NCI-H2171 treated with DMSO at 0.1 percent for 48 hours (cell line): Measurements from ENCODE around the gene ATXN7L3.

Experiments used
- DNase-seq: peaks from one replicate; lab custom pipeline; 2025; lab: John Stamatoyannopoulos, UW

ATXN7L3 gene

DNA sequence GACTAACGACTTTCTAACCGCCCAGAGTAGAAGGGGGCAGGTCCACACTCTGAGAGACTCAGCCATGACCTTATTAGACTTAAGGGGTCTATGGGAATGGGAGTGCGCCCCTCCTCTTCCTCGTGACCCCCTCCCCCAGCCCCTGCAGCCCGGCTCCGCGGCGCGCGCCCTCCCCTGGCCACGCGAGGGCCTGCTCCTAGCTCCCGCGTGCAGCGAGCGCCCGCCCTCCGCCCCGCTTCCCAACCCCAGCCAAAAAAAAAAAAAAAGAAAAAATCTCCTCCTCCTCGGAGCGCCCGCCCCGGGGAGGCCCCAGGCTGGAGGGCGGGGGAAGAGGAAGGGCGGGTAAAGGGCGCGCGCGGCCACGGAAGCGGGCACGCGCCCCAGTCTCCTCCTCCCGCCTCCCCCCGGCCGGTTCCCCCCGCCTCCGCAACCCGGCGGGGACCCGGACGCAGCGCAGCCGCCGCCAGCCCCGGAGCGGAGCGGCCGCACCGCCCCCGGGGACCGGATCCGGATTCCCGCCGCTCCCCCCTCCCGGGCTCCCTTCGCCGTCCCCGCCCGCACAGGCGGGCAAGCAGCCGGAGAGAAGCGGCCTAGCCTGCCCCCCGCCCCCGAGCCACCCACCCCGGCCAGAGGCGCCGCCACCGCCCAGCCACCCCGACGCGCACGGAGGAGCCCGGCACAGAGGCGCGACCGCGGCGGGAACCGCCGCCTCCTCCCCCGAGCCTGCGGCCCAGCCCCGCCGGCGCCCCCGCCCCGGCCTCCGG, 18.8 kb upstream of the ATXN7L3 start:
- DNase-seq: peak; percentile 82

DNA sequence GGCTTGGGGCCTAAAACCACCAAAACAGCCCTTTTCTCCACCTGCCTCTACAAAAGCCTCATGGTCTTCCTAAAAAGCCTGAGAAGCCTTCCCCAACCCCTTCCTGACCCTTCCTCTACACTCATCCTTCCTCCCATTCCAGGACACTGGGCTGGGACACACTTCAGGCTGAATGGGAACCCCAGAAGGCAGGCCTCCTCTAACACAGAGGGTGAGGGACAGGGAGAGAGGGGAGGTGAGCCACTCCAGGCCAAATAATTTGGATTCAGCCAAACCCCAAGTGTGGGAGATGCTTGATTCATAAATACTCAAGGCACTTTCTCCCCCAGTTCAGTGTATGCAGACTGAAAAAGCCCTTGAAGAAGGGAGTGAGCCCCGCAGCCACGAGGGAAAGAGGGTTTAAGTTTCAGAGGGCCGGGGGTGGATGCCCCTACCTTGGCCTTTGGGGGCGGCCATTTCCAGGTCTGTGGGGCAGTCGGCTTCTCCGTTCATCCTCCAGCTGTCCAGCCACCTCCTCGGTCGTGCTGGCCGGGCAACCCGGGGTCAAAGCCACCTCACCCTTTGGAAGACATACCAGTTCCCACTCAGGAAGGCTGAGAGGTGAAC, 18.2 kb upstream of the ATXN7L3 start:
- no peak for DNase-seq

DNA sequence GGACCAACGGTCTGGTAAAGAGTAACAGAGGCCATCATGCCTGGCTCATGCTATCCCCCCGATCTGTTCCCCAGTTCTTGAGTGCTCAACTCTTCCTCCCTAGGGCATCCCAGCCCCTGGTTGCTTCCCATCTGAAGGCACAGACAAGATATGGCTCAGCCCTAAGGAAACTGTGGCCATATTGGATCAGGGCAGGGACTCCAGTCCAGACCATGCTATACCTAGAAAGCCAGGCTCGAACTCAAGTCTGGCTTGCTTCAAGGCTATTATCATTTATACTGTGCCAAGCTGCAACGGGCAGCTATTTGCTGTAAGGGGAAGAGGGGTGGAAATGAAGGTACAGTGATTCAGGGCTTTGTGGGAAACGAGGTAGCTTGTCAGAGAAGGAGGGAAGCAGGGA, 17.0 kb upstream of the ATXN7L3 start:
- DNase-seq: no peak

DNA sequence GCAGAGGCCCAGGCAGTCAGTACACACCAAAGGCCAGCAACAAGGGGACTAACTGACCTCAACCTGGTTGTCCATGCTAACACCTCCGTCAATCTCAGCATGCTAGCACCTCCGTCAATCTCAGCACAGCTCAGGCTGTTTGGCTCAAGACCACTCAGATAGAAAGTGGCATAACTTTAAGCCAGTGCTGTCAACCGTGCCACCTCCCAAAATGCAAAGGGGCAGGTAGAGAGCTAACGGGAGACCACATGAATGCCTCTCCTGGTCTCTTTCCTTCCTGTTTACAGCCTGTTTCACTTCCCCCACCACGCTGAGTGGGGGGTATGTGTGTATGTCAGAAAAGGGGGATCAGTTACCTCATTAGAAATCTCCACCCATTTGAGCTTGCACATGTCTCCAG, 16.5 kb upstream of the ATXN7L3 start:
- DNase-seq: no peak

DNA sequence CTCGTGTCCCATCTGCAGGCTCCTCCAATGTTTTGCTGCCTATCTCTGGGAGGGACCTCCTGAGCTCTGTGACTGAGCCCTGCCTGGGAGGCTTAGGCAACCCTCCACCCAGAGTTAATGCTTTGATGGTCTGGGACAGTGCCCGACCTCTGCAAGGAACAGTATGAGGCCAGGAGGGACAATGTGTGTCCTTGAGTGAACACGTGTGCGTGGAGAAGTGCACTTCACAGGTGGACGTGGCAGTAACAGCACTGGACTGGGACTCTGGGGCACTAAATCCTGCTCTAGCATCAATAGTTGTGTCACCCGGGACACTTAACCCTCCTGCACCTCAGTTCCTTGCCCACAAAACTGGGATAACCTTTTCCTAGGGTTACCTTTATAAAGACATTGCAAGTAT, 15.2 kb upstream of the ATXN7L3 start:
- DNase-seq: no peak

DNA sequence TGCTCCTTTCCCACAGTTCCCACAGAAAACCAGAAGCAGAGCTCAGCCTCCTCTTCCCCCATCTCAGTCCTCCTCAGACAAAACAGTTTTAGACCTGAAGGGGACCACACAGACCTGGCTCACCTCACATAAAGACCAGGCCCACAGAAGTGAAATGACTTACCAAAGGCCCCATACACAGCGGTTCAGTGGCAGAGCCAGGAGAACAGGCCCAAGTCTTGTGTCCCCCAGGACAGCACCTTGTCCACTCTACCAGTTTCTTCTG, 14.5 kb upstream of the ATXN7L3 start:
- DNase-seq: no peak

DNA sequence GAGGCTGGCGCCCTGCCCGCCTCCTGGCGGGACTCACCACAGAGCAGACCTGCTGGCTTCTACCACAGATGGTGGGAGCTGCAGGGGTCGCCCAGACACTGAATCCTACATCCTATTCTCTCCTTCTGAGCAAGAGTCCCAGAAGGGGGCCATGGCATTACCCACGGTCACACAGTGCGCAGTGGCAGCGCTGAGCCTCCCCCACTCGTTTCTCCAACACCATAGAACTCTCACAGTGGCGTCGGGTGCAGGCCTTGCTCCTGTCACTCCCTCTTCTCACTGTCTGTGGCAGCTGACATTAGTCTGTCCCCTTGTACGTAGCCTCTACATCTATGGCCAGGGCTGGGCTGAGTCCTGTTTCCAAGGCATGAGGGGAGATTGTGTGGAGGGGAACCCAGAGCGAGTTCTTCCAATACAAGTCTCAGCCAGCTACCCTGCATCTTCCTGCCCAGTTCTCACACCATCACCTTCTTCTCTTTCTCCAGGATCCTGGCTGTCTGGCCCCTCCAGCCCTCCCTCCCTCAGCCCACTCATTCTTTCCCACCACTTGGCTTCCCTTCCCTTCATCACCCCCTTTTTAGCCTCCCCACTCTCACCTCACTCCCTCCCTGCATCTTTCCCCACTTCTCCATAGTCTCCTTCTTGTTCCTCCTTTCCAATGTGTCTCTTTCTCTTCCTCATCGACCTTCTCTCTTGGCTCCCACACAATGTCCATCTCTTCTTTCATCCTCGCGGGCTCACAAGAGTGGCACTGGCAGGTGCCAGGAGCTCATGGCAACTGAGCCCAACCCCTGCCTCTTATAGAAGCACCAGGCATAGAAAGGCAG, 13.9 kb upstream of the ATXN7L3 start:
- no peak for DNase-seq

DNA sequence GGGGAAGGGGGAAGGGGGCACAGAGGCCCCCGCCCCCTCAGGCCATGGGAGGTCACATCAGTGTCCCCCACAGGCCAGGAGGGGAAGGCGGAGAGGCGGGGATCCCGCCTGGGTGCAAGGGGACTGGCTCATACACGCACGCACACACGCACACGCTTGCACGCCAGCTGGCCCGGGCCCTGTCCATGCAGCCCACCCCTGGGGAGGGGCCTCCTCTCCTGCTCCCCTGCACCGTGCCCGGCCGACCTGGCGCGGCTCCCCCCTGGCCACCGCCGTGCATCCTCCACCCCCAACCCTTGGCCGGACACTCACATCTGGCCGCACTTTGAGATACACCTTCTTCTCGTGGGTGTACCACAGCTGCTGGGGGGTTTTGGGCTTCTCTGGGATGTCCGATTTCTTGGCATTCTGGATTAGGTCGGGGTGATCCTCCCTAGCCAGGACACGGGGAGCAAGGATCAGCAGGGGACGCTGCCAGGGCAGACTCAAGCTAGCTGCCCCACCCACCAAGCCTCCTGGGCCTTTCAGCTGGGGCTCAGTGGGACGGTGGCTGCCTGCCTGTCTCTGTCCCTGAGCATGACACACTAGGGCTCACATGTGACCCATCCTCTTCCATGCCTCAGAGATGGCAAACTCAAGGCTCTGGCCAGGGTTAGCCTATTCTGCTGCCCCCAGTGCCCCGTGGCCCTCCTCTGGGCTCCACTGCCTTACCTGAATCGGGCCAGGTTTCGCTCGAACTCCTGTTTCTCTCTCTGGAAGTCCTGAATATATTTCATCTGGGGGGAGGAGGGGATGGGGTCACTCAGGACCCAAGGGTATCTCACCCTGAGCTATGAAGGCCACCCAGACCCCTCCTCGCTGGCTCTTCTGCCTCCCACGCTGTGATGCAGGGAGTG, 13.1 kb upstream of the ATXN7L3 start:
- DNase-seq: no peak

DNA sequence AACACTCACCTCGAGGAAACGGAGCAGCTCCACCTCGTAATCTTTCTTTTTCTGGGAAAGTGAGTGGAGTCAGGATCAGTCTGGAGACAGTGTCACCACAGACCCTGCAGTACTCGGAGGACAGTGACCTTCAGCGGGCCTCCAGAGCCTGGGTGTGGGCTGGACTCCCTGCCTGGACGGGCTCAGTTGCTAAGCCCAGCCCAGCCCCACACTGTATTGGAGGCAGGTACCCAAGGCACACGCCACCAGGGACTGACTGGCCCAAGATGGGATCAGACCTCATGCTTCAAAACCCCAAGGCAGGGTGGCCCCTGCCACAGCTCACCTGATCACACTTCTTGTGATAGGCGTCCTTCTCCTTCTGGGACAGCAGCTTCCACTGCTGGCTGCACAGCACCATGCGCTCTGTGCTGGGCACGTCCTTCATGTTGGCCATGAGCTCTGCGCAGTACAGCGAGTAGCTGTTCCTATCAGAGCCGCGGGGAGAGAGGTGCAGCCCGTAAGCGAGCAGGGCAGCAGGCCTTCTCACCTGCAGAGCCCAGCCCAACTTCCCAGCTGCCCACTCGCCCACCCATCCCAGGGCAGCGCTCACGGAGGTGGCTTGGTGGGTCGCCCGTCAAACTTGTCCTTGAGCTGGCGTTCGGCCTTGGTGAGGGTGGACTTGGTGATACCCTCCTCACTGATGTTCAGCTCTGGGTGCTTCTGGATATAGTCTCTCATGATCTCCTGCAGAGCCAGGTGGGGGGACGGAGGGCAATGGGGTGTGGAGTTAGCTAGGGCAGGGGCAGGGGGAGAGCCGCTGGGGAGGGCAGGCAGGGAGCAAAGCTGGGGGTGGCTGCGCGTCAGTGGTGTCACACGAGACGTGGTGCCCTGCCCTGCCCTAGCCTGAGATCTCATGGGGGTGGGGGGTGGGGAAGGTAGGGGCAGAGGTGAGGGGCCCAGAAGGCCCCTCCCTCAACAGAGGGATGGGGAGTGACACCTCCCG, 11.9 kb upstream of the ATXN7L3 start:
- DNase-seq: no peak

DNA sequence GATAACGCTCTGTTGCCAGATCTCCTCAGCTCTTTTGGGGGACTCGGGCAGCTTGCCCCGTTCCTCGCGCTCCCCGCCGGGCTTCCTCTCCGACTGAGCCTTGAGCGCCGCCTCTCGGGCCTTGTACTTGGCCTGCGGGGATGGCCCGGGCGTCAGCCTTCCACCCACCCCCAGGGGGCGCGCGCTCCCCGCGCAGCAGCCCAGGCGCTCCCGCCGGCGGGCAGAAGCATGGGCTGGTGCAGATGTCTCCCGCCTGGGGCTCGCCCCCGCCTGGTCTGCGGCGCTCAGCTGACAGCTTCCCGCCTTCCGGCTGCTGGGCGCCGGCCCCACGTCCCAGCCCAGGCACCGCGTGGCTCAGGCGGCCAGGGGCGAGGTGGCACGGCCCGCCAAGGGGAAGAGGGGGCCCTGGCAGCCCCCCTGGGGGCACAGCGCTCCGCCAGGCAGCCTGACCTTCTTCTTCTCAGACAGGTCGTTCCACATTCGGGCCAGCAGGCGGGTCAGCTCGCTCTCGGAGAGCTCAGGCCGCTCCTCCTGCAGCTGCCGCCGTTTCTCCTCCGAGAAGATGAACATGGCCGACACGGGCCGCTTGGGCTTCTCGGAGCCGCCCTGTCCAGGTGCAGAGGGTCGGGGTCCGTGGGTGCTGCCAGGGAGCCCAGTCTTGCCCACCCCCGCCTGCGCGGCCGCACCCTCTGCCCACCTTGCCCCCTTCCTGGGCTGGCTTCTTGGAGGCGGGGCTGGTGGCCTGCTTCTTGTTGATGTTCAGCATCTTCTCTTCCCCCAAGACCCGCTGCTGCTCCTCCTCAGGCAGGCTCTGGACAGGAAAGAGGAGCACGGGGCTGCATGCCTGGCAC, 10.9 kb upstream of the ATXN7L3 start:
- DNase-seq: no peak

DNA sequence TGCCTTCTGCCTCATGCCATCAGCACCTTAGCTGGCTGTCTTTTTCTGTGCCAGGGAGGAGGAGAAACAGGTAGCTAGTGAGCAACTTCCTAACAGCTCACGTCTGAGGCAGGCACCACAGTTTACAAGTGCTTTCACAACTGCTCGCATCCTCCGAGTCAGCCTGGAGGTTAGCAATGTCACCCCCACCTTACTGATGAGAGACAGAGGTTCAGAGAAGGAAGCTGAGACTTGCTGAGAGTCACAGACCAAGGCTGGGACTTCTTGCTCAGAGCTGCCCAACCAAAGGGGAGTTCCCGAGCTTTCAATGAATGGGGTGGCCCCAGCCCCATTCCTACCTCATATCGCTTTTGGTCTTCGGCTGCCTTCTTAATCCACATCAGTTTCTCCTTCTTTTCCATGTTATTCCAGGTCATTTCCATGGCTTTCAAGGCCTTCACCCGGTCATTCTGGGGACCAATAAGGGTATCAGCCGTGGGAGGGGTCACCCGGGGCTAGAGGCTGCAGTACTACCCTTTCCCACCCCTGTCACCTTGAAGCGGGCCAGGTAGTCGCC, 10.2 kb upstream of the ATXN7L3 start:
- DNase-seq: no peak

DNA sequence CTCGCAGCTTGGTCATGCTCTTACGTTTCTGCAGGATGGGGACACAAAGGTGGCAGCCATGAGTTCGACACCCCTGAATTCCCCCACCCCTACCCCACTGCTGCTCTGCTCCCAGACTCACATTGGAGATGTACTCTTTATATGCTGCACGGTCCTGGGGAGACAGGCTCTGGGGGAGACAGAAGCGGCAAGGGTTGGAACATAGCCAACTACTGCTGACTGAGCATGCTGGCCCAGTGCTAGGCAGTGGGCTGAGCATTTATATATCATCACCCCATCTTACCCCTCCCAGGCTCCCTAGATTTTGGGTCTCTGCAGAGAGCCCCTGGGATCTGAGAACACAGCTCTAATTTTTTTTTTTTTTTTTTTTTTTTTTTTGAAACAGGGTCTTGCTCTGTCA, 8.1 kb upstream of the ATXN7L3 start:
- DNase-seq: no peak

DNA sequence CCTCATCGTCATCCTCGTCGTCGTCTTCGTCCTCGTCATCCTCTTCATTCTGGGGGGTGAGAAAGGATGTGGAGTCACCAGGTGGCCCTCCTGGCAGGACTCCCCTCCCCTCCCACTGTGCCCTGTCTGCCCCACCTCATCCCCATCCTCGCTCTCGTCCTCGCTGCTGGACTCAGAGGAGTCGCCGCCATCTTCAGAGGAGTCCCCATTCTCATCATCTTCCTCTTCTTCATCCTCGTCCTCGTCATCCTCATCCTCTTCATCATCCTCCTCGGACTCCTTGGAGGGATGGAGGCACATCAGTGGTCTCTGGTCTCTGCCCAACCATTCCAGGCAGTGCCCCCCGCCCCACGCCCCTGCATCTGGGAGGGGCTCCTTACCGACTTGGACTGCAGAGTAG, 7.6 kb upstream of the ATXN7L3 start:
- DNase-seq: no peak

DNA sequence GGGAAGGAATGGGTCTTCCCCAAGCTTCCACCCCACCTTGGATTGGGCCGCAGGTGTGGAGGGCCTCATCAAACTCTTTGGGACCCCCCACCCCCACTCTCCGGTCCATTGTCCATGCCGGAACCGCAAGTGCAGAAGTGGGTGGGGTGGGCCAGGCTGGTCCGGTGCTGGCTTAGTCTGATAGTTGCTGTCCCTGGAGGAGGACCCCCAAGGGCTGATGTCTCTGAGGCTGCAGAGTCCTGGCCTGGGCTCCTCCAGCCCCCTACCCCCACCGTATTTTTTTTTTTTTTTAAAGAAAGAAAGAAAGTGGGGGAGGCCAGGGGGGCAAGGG, 7.1 kb upstream of the ATXN7L3 start:
- no peak for DNase-seq

DNA sequence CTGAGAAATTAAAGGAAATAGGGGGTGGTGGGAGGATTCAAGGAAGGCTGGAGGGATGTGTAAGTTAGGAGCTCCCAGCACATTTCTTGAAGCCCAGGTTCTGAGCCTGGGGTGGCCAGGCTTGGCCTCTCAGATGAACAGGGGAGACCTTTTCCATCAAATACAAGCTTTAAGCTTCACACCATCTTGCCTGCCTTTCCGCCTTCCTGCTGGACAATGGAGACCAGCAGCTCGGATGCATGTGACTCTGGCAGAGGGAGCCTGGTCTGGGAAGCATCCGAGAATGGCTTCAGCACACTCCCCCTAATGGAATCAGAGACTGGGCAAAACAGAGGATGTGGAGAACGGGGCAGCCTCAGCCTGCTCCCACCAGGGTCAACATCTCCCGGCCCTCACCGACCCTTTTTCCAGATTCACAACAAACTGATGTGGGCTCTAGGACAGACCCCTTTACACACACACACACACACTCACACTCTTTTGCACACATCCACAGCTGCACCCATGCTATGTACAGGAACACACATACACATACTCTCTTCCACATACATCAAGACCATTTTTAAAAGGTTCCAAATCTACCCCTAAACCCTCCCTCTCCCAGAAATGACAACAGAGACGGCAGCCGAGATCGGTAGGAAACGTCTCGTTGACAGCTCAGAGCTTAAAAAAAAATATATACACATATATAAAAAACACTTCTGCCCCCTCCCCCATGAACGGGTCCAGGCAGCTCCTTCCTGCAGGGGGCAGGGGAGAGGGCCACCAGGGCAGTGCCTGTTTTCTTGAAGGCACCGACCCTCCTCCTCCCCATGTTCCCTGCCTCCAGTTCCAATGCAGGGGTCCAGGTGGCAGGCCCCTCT, 6.5 kb upstream of the ATXN7L3 start:
- DNase-seq: no peak

DNA sequence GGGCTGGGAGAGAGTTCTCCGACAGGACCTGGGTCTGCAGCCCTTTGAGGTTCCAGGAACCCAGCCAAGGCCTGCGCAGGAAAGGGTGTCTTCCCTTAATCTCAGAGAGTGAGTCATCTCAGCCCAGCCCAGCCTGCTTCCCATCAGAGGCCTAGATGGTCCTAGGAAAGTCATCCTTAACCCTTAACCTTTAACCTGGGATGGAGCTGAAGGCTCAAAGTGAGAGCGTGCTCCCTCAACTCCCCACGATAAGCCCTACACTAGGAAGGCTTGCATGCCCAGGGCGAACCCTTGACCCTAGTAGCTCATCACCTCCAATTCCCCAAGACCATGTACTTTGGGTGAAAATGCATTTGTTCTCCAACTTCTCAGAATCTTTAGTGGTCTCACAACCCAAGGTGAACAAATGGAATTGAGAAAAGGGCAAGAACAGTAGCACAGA, 4.8 kb upstream of the ATXN7L3 start:
- DNase-seq: no peak

DNA sequence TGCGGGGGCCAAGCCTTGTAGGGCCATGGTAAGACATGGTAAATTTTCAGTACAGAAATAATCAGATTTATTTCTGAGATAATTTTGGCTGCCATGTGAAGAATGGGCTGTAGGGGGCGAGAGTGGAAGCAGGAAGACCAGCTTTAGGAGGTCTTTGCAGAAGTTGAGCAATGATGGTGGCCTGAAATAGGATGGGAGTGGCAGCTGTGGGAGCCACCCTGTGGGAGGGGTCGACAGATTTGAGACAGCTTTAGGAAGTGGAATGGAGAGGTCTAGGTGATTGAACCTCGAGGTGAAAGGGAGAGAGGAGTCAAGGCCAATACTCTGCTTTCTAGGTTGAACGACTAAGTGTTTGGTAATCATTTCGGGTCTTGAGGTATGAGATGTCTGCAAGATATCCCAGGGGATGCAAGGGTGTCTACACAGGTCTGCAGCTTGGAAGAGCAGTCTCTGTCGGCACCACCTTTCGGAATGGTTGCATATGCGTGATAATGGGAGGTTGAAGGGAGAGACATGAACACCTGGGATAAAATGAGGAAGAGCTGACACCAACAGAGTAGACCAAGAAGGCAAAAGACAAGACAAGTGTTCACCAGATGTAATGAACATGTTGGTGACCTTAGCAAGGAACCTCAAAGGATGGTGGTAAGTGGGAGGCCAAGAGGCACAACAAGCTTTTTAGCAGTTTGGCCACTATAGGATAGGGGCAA, 4.2 kb upstream of the ATXN7L3 start:
- DNase-seq: peak; percentile 34

DNA sequence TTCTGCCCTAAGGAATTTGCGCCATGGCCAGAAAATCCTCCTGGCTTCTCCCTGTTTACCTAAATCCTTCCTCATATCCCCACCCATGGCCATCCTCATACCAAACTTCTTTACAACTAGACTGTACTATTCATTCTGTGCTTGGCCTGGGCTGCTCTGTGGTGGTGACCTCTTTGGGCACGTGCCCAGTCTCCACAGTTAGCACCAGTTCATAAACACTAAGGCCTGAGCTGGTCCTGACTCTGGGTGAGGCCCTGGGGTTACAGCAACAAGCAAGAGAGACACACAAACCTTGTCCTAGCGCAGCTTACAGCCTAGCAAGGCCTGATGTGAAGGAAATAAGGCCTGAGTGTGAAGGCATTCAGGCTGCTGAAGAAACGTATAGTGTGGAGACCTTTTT, 3.1 kb upstream of the ATXN7L3 start:
- no peak for DNase-seq
